HG03354 (cell line): ENCODE data around the gene LMF1.
"Not testable (repeated sequence)": the region's sequence is repeated elsewhere in the genome, so short reads cannot be mapped to it uniquely, and the experiment has no call there.

Experiments
- ATAC-seq: cut with Tn5 transposase; IDR thresholded peaks from one replicate; pipeline ENCODE4 v1.9.1; 2021; ENCODE audit warnings: mild to moderate bottlenecking; ENCODE audit not compliant: unreplicated experiment, poor library complexity, severe bottlenecking

LMF1 gene

GRCh38 chr16:888901-889570 lies 81.7 kb downstream of the LMF1 start:
- ATAC-seq, result no peak

- ATAC-seq, result not testable (repeated sequence)
These were observed 82.3 kb downstream of the LMF1 start for GRCh38 chr16:888456-888855.

- ATAC-seq, result no peak
These were observed 82.9 kb downstream of the LMF1 start for GRCh38 chr16:887846-888245.

GRCh38 chr16:886802-887731 lies 83.7 kb downstream of the LMF1 start:
- no peak for ATAC-seq

DNA sequence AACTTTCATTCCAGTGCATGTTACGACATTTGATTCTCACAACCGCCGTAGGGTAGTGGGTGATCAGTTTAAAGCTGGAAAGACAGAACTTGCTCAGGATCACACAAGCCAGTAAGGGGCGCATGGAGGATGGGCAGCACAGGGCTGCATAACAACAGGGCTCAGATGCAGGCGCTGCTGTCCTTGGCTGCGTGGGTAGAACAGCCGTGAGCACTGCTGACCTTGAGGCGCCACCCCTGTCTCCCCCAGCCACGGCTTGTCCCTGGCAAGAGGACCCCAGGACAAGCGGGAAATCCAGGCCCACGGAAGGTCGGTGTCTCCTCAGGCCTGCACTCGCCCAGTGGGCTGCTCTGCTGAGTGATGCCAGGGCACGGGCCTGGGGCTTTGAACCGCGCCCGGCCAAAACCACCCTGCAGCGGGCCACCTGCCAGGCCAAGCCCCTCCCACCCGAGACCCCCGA lies 84.7 kb downstream of the LMF1 start:
- ATAC-seq, result no peak

DNA sequence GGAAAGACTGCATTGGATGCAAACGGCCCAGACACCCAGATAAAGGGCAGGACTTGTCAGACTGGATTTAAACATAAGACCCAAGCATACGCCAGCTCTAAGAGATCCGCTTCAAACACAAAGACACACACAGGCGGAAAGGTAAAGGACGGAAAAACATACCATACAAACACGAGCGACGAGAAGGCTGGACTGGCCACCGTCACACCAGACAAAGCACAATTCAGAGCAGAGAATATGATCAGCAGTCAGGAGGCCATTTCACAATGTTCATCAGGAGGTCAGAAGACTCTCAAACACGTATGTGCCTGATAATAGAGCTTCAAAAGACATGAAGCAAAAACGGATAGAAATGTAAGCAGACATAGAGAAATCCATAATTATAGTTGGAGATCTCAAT lies 85.4 kb downstream of the LMF1 start:
- ATAC-seq, result no peak

DNA sequence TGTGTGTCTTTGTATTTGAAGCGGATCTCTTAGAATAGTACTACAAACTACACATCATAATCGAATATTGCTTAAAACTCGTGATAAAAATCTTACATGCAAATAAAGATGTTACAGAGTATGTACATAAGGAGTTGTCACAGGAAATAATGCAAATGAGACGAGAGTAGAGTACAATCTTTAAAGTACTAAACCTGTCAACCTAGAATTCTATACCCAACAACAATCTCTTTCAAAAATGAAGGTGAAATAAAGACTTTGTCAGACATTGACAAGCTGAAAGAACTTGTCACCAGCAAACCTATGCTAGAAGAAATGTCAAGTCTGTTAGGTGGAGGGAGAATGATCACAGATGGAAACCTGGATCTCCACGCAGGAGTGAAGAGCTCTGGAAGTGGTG lies 86.6 kb downstream of the LMF1 start:
- ATAC-seq, result no peak

DNA sequence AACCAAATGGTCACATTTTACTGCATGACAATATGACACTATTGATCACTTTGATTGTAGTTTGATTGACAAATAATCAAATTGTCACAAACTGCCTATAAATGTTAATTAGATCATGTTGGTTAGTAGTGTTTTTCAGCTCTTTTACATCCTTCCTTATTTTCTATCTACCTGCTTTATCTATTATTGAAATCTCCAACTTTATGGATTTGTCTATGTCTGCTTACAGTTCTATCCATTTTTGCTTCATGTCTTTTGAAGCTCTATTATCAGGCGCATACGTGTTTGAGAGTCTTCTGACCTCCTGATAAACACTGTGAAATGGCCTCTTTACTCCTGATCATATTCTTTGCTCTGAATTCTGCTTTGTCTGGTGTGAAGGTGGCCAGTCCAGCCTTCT lies 87.0 kb downstream of the LMF1 start:
- ATAC-seq, result no peak

DNA sequence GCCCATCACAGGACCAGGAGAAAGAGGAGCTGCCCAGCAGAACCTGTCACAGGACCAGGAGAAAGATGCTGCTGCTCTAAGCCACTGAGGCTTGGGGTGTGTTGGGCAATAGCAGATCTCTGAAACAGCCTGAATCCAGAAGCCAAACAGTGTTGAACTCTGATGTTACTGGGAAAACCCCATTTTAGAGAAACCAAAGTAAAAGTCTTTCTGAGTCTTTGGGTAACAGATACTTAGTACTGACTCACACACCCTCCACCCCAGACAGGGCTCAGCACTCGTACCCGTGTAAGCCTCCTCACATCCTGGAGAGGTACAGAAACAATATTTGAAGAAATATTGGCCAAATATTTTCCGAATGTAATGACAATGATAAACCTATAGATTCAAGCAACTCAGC lies 87.4 kb downstream of the LMF1 start:
- no peak for ATAC-seq

DNA sequence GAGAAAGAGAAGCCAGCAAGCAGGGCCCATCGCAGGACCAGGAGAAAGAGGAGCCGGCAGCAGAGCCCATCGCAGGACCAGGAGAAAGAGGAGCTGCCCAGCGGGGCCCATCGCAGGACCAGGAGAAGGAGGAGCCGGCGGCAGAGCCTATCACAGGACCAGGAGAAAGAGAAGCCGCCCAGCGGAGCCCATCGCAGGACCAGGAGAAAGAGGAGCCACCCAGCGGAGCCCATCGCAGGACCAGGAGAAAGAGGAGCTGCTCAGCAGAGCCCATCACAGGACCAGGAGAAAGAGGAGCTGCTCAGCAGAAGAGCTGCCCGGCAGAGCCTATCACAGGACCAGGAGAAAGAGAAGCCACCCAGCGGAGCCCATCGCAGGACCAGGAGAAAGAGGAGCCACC lies 88.1 kb downstream of the LMF1 start:
- ATAC-seq, result not testable (repeated sequence)

GRCh38 chr16:882256-882655 lies 88.5 kb downstream of the LMF1 start:
- ATAC-seq, result no peak

DNA sequence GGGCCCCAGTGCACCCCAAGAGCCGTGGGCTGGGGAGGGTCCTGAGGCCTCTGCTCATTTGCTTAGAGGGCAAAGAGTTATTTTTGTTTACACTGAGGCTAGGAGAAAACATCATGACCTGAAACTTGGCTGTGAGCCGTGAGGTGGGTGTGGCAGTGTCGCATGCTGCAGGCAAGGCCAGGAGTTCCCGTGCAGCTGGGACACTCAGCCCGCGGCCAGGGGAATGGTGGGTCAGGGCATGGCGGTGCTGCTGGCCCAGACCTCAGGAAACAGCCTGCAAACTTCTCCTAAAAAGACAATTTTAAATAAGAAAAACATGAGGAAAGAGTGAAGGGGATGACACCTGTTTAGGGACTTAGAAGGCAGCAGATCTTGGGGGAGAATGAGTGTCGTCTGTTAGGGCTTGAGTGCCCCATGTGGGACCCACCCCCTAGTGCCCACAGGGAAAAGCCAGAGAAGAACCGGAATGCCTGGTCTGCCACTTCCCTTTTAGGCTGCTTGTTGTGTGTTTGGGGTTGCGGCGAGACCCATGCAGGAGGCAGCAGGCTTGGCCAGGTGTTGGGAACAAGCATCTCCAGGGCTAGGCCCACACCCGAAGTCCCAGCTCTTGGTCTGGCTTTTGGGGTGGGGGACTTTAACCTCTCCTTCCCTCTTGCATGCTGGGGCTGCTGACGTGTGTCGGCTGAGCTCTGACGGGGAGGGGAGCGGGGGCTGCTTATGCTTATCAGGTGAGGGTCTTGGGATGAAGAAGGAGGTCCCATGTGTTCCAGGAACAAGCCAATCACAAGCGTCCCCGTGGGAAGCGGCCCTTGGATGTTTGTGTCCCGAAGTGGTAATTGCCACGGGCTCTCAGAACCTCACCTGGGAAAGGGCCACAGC lies 89.3 kb downstream of the LMF1 start:
- ATAC-seq, result no peak

DNA sequence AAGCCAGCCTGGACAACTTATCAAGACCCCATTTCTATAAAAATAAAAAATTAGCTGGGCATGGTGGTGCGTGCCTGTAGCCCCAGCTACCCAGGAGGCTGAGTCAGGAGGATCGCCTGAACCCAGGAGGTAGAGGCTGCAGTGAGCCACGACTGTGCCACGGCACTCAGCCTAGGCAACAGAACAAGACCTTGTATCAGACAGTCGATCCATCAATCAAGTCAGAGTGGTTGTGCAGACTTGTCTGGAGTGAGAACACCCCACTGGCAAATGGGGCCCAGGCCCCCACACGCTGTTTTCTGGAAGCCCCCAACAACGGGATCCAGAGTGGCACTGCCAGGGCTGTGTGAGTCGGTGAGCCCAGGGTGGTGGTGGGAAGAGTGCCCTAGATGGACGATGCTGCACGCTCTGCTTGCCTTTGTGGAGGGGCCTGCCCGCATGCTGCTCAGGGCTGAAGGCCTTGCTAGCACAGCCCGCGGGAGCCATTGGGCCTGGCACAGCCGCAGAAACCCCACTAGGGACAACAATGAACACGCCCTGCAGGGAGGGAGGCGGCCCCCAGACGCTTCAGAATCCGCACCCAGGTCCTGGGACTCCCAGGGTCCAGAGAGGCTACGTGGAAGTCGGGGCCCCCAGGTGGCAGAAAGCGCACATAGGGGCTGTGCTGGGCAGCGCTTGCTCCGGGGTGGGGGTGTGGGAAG lies 90.2 kb downstream of the LMF1 start:
- no peak for ATAC-seq

GRCh38 chr16:879986-880385 lies 90.8 kb downstream of the LMF1 start:
- ATAC-seq, result no peak

DNA sequence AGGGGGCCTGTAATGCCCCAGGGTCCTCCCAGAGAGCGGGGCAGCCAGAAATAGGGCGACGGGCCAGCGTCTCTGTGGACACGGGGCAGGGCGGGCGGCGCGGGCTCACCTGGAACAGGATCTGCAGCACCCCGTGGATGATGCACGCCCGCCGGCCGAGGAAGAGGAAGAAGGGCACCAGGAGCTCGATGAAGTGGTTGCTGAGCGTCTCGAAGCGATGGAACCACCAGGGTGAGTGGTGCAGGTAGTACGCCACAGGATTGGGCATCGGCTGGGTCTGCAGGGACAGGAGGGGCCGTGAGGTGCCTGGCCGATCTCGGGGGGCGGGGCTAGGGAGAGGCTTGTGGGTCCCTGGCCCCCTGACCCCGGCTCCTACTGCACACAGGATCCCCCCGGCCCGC lies 91.3 kb downstream of the LMF1 start:
- no peak for ATAC-seq

GRCh38 chr16:878886-879285 lies 91.9 kb downstream of the LMF1 start:
- ATAC-seq, result no peak

DNA sequence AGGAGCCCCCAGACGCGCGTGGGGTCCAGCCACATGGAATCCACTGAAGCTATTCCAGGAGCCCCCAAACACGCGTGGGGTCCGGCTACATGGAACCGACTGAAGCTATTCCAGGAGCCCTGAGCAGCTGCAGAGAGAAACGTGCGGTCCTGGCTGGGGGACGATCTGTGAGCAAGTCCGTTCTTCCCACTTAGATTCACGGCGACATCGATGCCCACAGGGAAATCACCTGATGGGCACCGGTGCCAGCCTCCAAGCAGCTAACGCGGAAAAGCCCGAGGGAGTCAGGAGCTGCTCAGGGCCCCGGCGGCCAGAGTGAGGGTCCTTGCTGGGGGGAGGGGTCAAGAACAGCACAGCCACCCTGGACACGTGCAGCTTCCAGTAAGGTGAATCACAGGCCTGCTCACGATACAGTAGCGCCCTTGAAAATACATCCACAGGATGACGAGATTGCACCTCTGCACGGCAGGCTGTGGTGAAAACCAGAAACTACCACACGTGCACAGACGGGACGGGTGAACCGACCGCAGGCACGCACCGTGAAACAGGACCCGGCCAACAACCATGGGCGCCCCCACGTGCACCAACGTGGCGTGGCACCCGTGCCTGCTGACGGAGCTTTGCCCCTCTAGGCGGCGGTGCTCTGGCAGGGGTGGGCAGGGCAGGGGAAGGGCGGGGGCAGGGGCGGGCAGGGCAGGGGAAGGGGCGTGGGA lies 92.6 kb downstream of the LMF1 start:
- no peak for ATAC-seq

GRCh38 chr16:877242-878071 lies 93.3 kb downstream of the LMF1 start:
- ATAC-seq, result no peak
